Measurements from ENCODE around the gene TERF2IP.

- no peak for TF ChIP-seq NRF1 (conservative IDR thresholded peaks at IDR 0.05 in 1 of 2, IDR thresholded peaks at IDR 0.05 in 1 of 2)
- no peak for TF ChIP-seq ZSCAN29 (IDR thresholded peaks at IDR 0.05)
- TF ChIP-seq POLR2AphosphoS5 (IDR thresholded peaks at IDR 0.05; ENCODE audit: control insufficient read depth, insufficient read depth, low read depth, low read length): no peak
- no peak for TF ChIP-seq KAT7 (CRISPR knock-in tag; IDR thresholded peaks at IDR 0.05; ENCODE audit: borderline replicate concordance)
These were observed 50.0 kb downstream of the TERF2IP start for GRCh38 chr16:75697571-75697970.

Data from K562 (cell line).